ENCODE data around the gene ETFA.
A peak's percentile ranks its signal among the peaks of the same experiment; 100 is the strongest.

ETFA gene

GRCh38 chr15:76197703-76198455, 113.4 kb downstream of the ETFA start:
- no peak for DNase-seq (ENCODE audit: low read depth, low spot score)

- DNase-seq (ENCODE audit: low read depth, low spot score) = peak; percentile 63
These were observed 114.7 kb downstream of the ETFA start for GRCh38 chr15:76196269-76197231.

- no peak for DNase-seq (ENCODE audit: low read depth, low spot score)
These were observed 115.6 kb downstream of the ETFA start for GRCh38 chr15:76195506-76196268.

GRCh38 chr15:76193934-76194333, 117.3 kb downstream of the ETFA start:
- no peak for DNase-seq (ENCODE audit: low read depth, low spot score)

- no peak for DNase-seq (ENCODE audit: low read depth, low spot score)
These were observed 118.6 kb downstream of the ETFA start for GRCh38 chr15:76192715-76193114.

GRCh38 chr15:76191539-76192244, 119.6 kb downstream of the ETFA start:
- peak; percentile 44 for DNase-seq (ENCODE audit: low read depth, low spot score)

GRCh38 chr15:76190751-76191538, 120.3 kb downstream of the ETFA start:
- peak; percentile 90 for DNase-seq (ENCODE audit: low read depth, low spot score)

- DNase-seq (ENCODE audit: low read depth, low spot score) = no peak
These were observed 121.2 kb downstream of the ETFA start for GRCh38 chr15:76190070-76190564.

GRCh38 chr15:76189106-76189505, 122.2 kb downstream of the ETFA start:
- DNase-seq (ENCODE audit: low read depth, low spot score) = no peak

- DNase-seq (ENCODE audit: low read depth, low spot score) = no peak
These were observed 124.1 kb downstream of the ETFA start for GRCh38 chr15:76187163-76187562.

GRCh38 chr15:76185716-76186115, 125.6 kb downstream of the ETFA start:
- DNase-seq (ENCODE audit: low read depth, low spot score) = peak; percentile 75

- no peak for DNase-seq (ENCODE audit: low read depth, low spot score)
These were observed 126.6 kb downstream of the ETFA start for GRCh38 chr15:76184650-76185035.

- DNase-seq (ENCODE audit: low read depth, low spot score) = no peak
These were observed 127.2 kb downstream of the ETFA start for GRCh38 chr15:76183930-76184649.

GRCh38 chr15:76181705-76182107, 129.6 kb downstream of the ETFA start:
- no peak for DNase-seq (ENCODE audit: low read depth, low spot score)

- DNase-seq (ENCODE audit: low read depth, low spot score) = no peak
These were observed 130.9 kb downstream of the ETFA start for GRCh38 chr15:76180321-76180720.

- DNase-seq (ENCODE audit: low read depth, low spot score) = no peak
These were observed 132.2 kb downstream of the ETFA start for GRCh38 chr15:76179023-76179422.

GRCh38 chr15:76178296-76179000, 132.8 kb downstream of the ETFA start:
- no peak for DNase-seq (ENCODE audit: low read depth, low spot score)

- DNase-seq (ENCODE audit: low read depth, low spot score) = peak; percentile 44
These were observed 133.7 kb downstream of the ETFA start for GRCh38 chr15:76177491-76178040.
